ENCODE results near the gene NFIC.
"Not testable (repeated sequence)": the region's sequence is repeated elsewhere in the genome, so short reads cannot be mapped to it uniquely, and the experiment has no call there.

NFIC gene

GRCh38 chr19:3328743-3329142 lies 37.6 kb upstream of the NFIC start:
- POLR2A ChIA-PET: no interaction called here
- no peak overlapping the region for H3K4me3 ChIP-seq (ENCODE audit: low read depth, low read length)
- DNase-seq (ENCODE audit: low read depth, low spot score): no peak
- CTCF ChIA-PET: interaction anchor here (1.4 to 6.7 kb wide), 6 partner anchors 24 to 156 kb away, joined by 5 to 117 read pairs (median 50); partner anchors contain the start of gene SMIM44
- no peak for TF ChIP-seq CTCF (IDR thresholded peaks at IDR 0.05; ENCODE audit: insufficient read depth, low read length, missing control alignments)

GRCh38 chr19:3330047-3330446 lies 36.3 kb upstream of the NFIC start:
- ChIA-PET CTCF (interaction anchor here (1.0 to 6.7 kb wide), 3 partner anchors 100 to 154 kb away, joined by 8 to 108 read pairs (median 39); partner anchors contain the start of gene SMIM44), POLR2A (no interaction called here)
- no peak overlapping the region for H3K4me3 ChIP-seq (ENCODE audit: low read depth, low read length)
- TF ChIP-seq CTCF (IDR thresholded peaks at IDR 0.05; ENCODE audit: insufficient read depth, low read length, missing control alignments): no peak
- no peak for DNase-seq (ENCODE audit: low read depth, low spot score)

- DNase-seq (ENCODE audit: low read depth, low spot score); H3K4me3 ChIP-seq (ENCODE audit: low read depth, low read length); POLR2A ChIA-PET: not testable (repeated sequence)
- CTCF ChIA-PET: interaction anchor here (1.2 kb wide), 1 partner anchor 141 kb away, joined by 7 read pairs; no protein-coding TSS in a partner anchor
These were observed 34.2 kb upstream of the NFIC start for GRCh38 chr19:3332232-3332631.

- ChIA-PET CTCF (interaction anchor here (1.2 to 2.6 kb wide), 4 partner anchors 136 to 152 kb away, joined by 3 to 7 read pairs (median 4); no protein-coding TSS in a partner anchor), POLR2A (no interaction called here)
- no peak overlapping the region for H3K4me3 ChIP-seq (ENCODE audit: low read depth, low read length)
- no peak for TF ChIP-seq CTCF (IDR thresholded peaks at IDR 0.05; ENCODE audit: insufficient read depth, low read length, missing control alignments)
- no peak for DNase-seq (ENCODE audit: low read depth, low spot score)
These were observed 33.3 kb upstream of the NFIC start for GRCh38 chr19:3333020-3333583.

GRCh38 chr19:3333662-3334061 lies 32.7 kb upstream of the NFIC start:
- ChIA-PET CTCF (interaction anchor here (1.2 to 3.4 kb wide), 5 partner anchors 7 to 152 kb away, joined by 3 to 22 read pairs (median 5); no protein-coding TSS in a partner anchor), POLR2A (no interaction called here)
- no peak overlapping the region for H3K4me3 ChIP-seq (ENCODE audit: low read depth, low read length)
- TF ChIP-seq CTCF (IDR thresholded peaks at IDR 0.05; ENCODE audit: insufficient read depth, low read length, missing control alignments): no peak
- no peak for DNase-seq (ENCODE audit: low read depth, low spot score)

GRCh38 chr19:3334749-3335430 lies 31.5 kb upstream of the NFIC start:
- DNase-seq (ENCODE audit: low read depth, low spot score); POLR2A ChIA-PET; H3K4me3 ChIP-seq (ENCODE audit: low read depth, low read length): not testable (repeated sequence)
- CTCF ChIA-PET: interaction anchor here (2.6 to 3.4 kb wide), 4 partner anchors 8 to 138 kb away, joined by 5 to 29 read pairs (median 20); no protein-coding TSS in a partner anchor

- no peak for TF ChIP-seq CTCF (IDR thresholded peaks at IDR 0.05; ENCODE audit: insufficient read depth, low read length, missing control alignments)
- ChIA-PET CTCF (interaction anchor here (0.9 to 3.4 kb wide), 7 partner anchors 9 to 148 kb away, joined by 3 to 29 read pairs (median 5); partner anchors contain the start of gene SMIM44), POLR2A (no interaction called here)
- DNase-seq (ENCODE audit: low read depth, low spot score): no peak
- H3K4me3 ChIP-seq (ENCODE audit: low read depth, low read length): no peak overlapping the region
These were observed 30.7 kb upstream of the NFIC start for GRCh38 chr19:3335431-3336350.
